HepG2 (cell line): ENCODE measurements around the gene KREMEN1. TPM values are rescaled to one million over a fixed set of nuclear protein-coding genes. Genes with fewer than 3 reads are reported as not detected.

Experiments used
- LCORL ChIP-seq, 2 experiments: fragments of 450-650 bp in 1 of 2; sonication (generic) in 1 of 2; formaldehyde crosslinking in 1 of 2; IDR thresholded peaks; 2 replicates each; pipeline versions ENCODE4 v1.5.0 to v1.6.1; 2017 to 2020; ENCODE audit warnings: antibody characterized with exemption in 1 of 2, missing genetic modification reagents in 1 of 2
- MYPOP ChIP-seq: sonication (generic); formaldehyde crosslinking; IDR thresholded peaks from 2 replicates; pipeline ENCODE4 v1.8.1; 2023; ENCODE audit warnings: mild to moderate bottlenecking, moderate library complexity, missing genetic modification reagents
- RAD21 ChIP-seq: fragments of 450-650 bp; formaldehyde crosslinking; IDR thresholded peaks from 2 replicates; pipeline ENCODE4 v1.5.0; 2020; ENCODE audit warnings: mild to moderate bottlenecking
- REST ChIP-seq, 2 experiments: IDR thresholded peaks; 2 replicates each; pipeline ENCODE4 v1.6.1; 2011 to 2012; ENCODE audit warnings: low read length in 2 of 2, borderline replicate concordance in 1 of 2, low read depth in 1 of 2, mild to moderate bottlenecking in 1 of 2, moderate library complexity in 1 of 2
- SP4 ChIP-seq: sonication (generic); formaldehyde crosslinking; IDR thresholded peaks from 2 replicates; pipeline ENCODE4 v1.8.1; 2023; ENCODE audit warnings: mild to moderate bottlenecking, missing genetic modification reagents
- SRSF9 ChIP-seq: fragments of 200-400 bp; formaldehyde crosslinking; IDR thresholded peaks from 2 replicates; pipeline ENCODE4 v1.6.1; 2018; ENCODE audit warnings: borderline replicate concordance, mild to moderate bottlenecking, low read depth, low read length; ENCODE audit not compliant: insufficient read depth, poor library complexity, severe bottlenecking
- ZBTB34 ChIP-seq: sonication (generic); formaldehyde crosslinking; IDR thresholded peaks from 2 replicates; pipeline ENCODE4 v1.8.0; 2022; ENCODE audit warnings: mild to moderate bottlenecking, missing genetic modification reagents
- ZNF264 ChIP-seq: sonication (generic); formaldehyde crosslinking; IDR thresholded peaks from 2 replicates; pipeline ENCODE4 v1.4.0; 2020; ENCODE audit warnings: missing genetic modification reagents
- ZNF276 ChIP-seq: sonication (generic); formaldehyde crosslinking; IDR thresholded peaks from 2 replicates; pipeline ENCODE4 v1.4.0; 2020; ENCODE audit warnings: mild to moderate bottlenecking, low read depth, missing genetic modification reagents
- ZNF547 ChIP-seq: sonication (generic); formaldehyde crosslinking; IDR thresholded peaks from 2 replicates; pipeline ENCODE4 v1.5.1; 2020; ENCODE audit warnings: mild to moderate bottlenecking, missing genetic modification reagents
- ZNF678 ChIP-seq: sonication (generic); formaldehyde crosslinking; IDR thresholded peaks from 2 replicates; pipeline ENCODE4 v1.4.0; 2020; ENCODE audit warnings: mild to moderate bottlenecking, missing genetic modification reagents
- ZNF792 ChIP-seq: IDR thresholded peaks from 2 replicates; pipeline ENCODE4 v1.6.1; 2016
- ZNF83 ChIP-seq: sonication (generic); formaldehyde crosslinking; IDR thresholded peaks from 2 replicates; pipeline ENCODE4 v1.4.0; 2020; ENCODE audit warnings: missing genetic modification reagents, mild to moderate bottlenecking, borderline replicate concordance
- polyA plus RNA-seq, 8 experiments: library from polyadenylated mRNA; depleted of rRNA in 3 of 8; stranded (reverse) in 7 of 8; unstranded in 1 of 8; fragments of >200 nt; fragmentation: Illumina TruSeq in 4 of 8; extraction: Trizol in 4 of 8; gene quantifications; 2 replicates each; pipeline versions ENCODE4 v1.2.1 to v1.2.3, GENCODE V29; 2011 to 2016; ENCODE audit warnings: low read depth in 4 of 8, missing spikeins in 1 of 8, mixed read lengths in 1 of 8; ENCODE audit not compliant: insufficient read depth in 1 of 8
- total RNA-seq, 5 experiments: library from RNA; depleted of rRNA; stranded (reverse); fragments of >200 nt; fragmentation: Illumina TruSeq; extraction: Trizol; gene quantifications; 2 replicates each; pipeline ENCODE4 v1.2.3, GENCODE V29; 2016; ENCODE audit warnings: low read depth in 1 of 5
- TF ChIP-seq, protein P1 (sequence below): sonication (generic); formaldehyde crosslinking; IDR thresholded peaks from 2 replicates; pipeline ENCODE4 v1.4.0; 2020; ENCODE audit warnings: missing genetic modification reagents, borderline replicate concordance
- TF ChIP-seq, protein P2 (sequence below): sonication (generic); formaldehyde crosslinking; IDR thresholded peaks from 2 replicates; pipeline ENCODE4 v1.4.0; 2020; ENCODE audit warnings: mild to moderate bottlenecking, missing genetic modification reagents

Gene KREMEN1
- total and polyA plus RNA-seq, 2 of the 13 experiments (the other 11 are each of a cell fraction or from before 2014, with no cell fraction given): 9.8 to 13.8 TPM

GRCh38 chr22:29154364-29155048 lies 81.7 kb downstream of the KREMEN1 start (continued):
- no peak for TF ChIP-seq ZNF276 (CRISPR knock-in tag)
- TF ChIP-seq ZNF547 (CRISPR knock-in tag): 0 out of 2 replicates have a peak, but pooled peaks have one; percentile 53
- TF ChIP-seq ZNF264: no peak
- TF ChIP-seq, protein P1, sequence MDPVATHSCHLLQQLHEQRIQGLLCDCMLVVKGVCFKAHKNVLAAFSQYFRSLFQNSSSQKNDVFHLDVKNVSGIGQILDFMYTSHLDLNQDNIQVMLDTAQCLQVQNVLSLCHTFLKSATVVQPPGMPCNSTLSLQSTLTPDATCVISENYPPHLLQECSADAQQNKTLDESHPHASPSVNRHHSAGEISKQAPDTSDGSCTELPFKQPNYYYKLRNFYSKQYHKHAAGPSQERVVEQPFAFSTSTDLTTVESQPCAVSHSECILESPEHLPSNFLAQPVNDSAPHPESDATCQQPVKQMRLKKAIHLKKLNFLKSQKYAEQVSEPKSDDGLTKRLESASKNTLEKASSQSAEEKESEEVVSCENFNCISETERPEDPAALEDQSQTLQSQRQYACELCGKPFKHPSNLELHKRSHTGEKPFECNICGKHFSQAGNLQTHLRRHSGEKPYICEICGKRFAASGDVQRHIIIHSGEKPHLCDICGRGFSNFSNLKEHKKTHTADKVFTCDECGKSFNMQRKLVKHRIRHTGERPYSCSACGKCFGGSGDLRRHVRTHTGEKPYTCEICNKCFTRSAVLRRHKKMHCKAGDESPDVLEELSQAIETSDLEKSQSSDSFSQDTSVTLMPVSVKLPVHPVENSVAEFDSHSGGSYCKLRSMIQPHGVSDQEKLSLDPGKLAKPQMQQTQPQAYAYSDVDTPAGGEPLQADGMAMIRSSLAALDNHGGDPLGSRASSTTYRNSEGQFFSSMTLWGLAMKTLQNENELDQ (CRISPR knock-in tag): peak; percentile 37; the same call in 1 of the 2 replicates
- TF ChIP-seq ZBTB34 (CRISPR knock-in tag): no peak
- TF ChIP-seq, protein P2, sequence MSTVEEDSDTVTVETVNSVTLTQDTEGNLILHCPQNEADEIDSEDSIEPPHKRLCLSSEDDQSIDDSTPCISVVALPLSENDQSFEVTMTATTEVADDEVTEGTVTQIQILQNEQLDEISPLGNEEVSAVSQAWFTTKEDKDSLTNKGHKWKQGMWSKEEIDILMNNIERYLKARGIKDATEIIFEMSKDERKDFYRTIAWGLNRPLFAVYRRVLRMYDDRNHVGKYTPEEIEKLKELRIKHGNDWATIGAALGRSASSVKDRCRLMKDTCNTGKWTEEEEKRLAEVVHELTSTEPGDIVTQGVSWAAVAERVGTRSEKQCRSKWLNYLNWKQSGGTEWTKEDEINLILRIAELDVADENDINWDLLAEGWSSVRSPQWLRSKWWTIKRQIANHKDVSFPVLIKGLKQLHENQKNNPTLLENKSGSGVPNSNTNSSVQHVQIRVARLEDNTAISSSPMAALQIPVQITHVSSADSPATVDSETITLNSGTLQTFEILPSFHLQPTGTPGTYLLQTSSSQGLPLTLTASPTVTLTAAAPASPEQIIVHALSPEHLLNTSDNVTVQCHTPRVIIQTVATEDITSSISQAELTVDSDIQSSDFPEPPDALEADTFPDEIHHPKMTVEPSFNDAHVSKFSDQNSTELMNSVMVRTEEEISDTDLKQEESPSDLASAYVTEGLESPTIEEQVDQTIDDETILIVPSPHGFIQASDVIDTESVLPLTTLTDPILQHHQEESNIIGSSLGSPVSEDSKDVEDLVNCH (CRISPR knock-in tag): no peak
- no peak for TF ChIP-seq SP4 (CRISPR knock-in tag)
- TF ChIP-seq ZNF83 (CRISPR knock-in tag): no peak
- no peak for TF ChIP-seq ZNF678 (CRISPR knock-in tag)
- no peak for TF ChIP-seq LCORL (IDR thresholded peaks at IDR 0.05)
- 0 out of 2 replicates have a peak, but pooled peaks have one; percentile 46 for TF ChIP-seq LCORL (CRISPR knock-in tag; IDR thresholded peaks at IDR 0.05)
- no peak for TF ChIP-seq REST (IDR thresholded peaks at IDR 0.05; ENCODE audit: borderline replicate concordance in 1 of 2, low read depth in 1 of 2, low read length in 2 of 2)
- no peak for TF ChIP-seq MYPOP (CRISPR knock-in tag)
- TF ChIP-seq RAD21 (CRISPR knock-in tag): peak; percentile 96
- no peak for TF ChIP-seq ZNF792 (CRISPR knock-in tag)
- no peak for TF ChIP-seq SRSF9
